ENCODE results near the gene LAMA3. TPM values are rescaled to one million over a fixed set of nuclear protein-coding genes. Genes with fewer than 3 reads are reported as not detected.

The LAMA3 gene
- total RNA-seq, 1 experiment from 2014 or later: 5.6 TPM

- RAD21 ChIA-PET (ENCODE audit: low non-redundant PET in 1 of 2, low total read pairs in 2 of 2, uncharacterized antibody in 2 of 2, unreplicated experiment in 2 of 2): no interaction called here
- H3K9me3 ChIP-seq (ENCODE audit: control insufficient read depth in 1 of 2, insufficient read depth in 1 of 2, low read depth in 1 of 2, low read length in 2 of 2): no peaks in the 10 kb centered on the region
- DNase-seq (ENCODE audit: low read depth, low spot score) (no peak), ATAC-seq (no peak)
- H3K36me3 ChIP-seq (ENCODE audit: control insufficient read depth in 1 of 2, insufficient read depth in 2 of 2, low read length in 2 of 2): no peaks in the 10 kb centered on the region
- no peaks in the 10 kb centered on the region for H3K9me2 ChIP-seq (ENCODE audit: insufficient read depth)
- BruUV-seq (replicated peaks): no TSS peak
- no peak overlapping the region for H2AFZ ChIP-seq (ENCODE audit: low read depth, low read length, poor library complexity, severe bottlenecking)
- CTCF ChIA-PET: no interaction called here
- intact Hi-C loops (cut with micrococcal nuclease): no loop called here
- H3K27ac ChIP-seq (ENCODE audit: low read depth, low read length): no peak overlapping the region
- no peak overlapping the region for H3K9ac ChIP-seq (ENCODE audit: low read length)
- no peak overlapping the region for H3K4me2 ChIP-seq (ENCODE audit: low read length)
- H3K27me3 ChIP-seq (ENCODE audit: insufficient read depth, low read length): no peaks in the 10 kb centered on the region
- H3K4me1 ChIP-seq (ENCODE audit: control insufficient read depth in 1 of 2, insufficient read depth in 2 of 2, low read length in 2 of 2): peaks cover 0 to 6% of the 10 kb centered on the region in 2 experiments; a peak in 2 of 4 replicates
- POLR2A ChIA-PET: no interaction called here
- no peak overlapping the region for H3K4me3 ChIP-seq (replicated peaks in 1 of 2; ENCODE audit: low read depth in 1 of 2, low read length in 2 of 2)
- no peaks in the 10 kb centered on the region for H3K79me2 ChIP-seq (ENCODE audit: insufficient read depth, low read length)
- TF ChIP-seq SIN3A (IDR thresholded peaks at IDR 0.05; ENCODE audit: low read depth) (no peak), SRF (IDR thresholded peaks at IDR 0.05; ENCODE audit: low read depth) (no peak), FOSL1 (IDR thresholded peaks at IDR 0.05; ENCODE audit: low read depth) (no peak), EZH2 (IDR thresholded peaks at IDR 0.05) (no peak), SP1 (IDR thresholded peaks at IDR 0.05; ENCODE audit: low read depth) (no peak), EZH2phosphoT487 (IDR thresholded peaks at IDR 0.05; ENCODE audit: borderline replicate concordance) (no peak), ELF1 (IDR thresholded peaks at IDR 0.05; ENCODE audit: borderline replicate concordance, low read depth) (no peak), POLR2AphosphoS5 (IDR thresholded peaks at IDR 0.05; ENCODE audit: low read depth, low read length) (no peak), CBX3 (IDR thresholded peaks at IDR 0.05; ENCODE audit: low read depth) (no peak), CEBPB (IDR thresholded peaks at IDR 0.05; ENCODE audit: low read depth) (no peak), ZNF274 (IDR thresholded peaks at IDR 0.05; ENCODE audit: low read depth, low read length) (no peak)
- TF ChIP-seq, protein P1, sequence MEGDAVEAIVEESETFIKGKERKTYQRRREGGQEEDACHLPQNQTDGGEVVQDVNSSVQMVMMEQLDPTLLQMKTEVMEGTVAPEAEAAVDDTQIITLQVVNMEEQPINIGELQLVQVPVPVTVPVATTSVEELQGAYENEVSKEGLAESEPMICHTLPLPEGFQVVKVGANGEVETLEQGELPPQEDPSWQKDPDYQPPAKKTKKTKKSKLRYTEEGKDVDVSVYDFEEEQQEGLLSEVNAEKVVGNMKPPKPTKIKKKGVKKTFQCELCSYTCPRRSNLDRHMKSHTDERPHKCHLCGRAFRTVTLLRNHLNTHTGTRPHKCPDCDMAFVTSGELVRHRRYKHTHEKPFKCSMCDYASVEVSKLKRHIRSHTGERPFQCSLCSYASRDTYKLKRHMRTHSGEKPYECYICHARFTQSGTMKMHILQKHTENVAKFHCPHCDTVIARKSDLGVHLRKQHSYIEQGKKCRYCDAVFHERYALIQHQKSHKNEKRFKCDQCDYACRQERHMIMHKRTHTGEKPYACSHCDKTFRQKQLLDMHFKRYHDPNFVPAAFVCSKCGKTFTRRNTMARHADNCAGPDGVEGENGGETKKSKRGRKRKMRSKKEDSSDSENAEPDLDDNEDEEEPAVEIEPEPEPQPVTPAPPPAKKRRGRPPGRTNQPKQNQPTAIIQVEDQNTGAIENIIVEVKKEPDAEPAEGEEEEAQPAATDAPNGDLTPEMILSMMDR (IDR thresholded peaks at IDR 0.05 in 2 of 3, conservative IDR thresholded peaks at IDR 0.05 in 1 of 3; ENCODE audit: borderline replicate concordance in 1 of 3, insufficient read depth in 1 of 3, low read depth in 2 of 3, low read length in 2 of 3): no peak
- no peaks in the 10 kb centered on the region for H4K20me1 ChIP-seq (ENCODE audit: insufficient read depth)
These were observed 49.3 kb downstream of the LAMA3 start for GRCh38 chr18:23738575-23738974.

Measured in HCT116 (cell line).